HG02938 (cell line): ENCODE measurements around the gene ATP13A2.
"Not testable (repeated sequence)": the region's sequence is repeated elsewhere in the genome, so short reads cannot be mapped to it uniquely, and the experiment has no call there.

Experiments used
- ATAC-seq: cut with Tn5 transposase; IDR thresholded peaks from one replicate; pipeline ENCODE4 v1.9.1; 2021; ENCODE audit warnings: mild to moderate bottlenecking, moderate library complexity; ENCODE audit not compliant: unreplicated experiment

Gene ATP13A2

DNA sequence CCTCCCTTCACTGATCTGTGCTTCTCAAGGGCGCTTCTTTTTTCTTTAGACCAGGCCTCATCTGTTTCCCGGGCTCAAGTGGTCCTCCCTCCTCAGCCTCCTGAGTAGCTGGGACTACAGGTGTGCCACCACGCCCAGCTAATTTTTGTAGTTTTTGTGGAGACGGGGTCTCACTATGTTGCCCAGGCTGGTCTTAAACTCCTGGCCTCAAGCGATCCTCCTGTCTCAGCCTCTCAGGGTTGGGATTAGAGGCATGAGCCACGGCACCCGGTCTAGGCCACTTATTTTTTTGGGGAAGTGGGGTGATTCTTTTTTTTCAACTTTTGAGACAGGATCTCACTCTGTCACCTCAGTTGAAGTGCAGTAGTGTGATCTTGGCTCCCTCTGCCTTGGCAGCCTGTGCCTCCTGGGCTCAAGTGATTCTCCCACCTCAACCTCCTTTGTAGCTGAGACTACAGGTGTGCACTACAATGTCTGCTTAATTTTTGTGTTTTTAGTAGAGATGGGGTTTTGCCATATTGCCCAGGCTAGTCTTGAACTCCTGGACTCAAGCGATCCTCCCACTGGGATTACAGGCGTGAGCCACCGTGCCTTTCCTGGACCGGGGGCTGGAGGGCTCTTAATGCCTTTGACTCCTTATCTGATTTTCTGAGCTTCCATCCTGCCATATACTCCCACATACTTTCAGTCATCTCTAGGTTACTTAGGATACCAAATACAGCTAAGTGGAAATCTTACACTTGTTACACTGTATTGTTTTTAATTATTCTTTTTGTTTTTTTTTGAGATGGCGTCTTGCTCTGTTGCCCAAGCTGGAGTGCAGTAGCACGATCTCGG, 50.2 kb downstream of the ATP13A2 start:
- ATAC-seq = no peak

DNA sequence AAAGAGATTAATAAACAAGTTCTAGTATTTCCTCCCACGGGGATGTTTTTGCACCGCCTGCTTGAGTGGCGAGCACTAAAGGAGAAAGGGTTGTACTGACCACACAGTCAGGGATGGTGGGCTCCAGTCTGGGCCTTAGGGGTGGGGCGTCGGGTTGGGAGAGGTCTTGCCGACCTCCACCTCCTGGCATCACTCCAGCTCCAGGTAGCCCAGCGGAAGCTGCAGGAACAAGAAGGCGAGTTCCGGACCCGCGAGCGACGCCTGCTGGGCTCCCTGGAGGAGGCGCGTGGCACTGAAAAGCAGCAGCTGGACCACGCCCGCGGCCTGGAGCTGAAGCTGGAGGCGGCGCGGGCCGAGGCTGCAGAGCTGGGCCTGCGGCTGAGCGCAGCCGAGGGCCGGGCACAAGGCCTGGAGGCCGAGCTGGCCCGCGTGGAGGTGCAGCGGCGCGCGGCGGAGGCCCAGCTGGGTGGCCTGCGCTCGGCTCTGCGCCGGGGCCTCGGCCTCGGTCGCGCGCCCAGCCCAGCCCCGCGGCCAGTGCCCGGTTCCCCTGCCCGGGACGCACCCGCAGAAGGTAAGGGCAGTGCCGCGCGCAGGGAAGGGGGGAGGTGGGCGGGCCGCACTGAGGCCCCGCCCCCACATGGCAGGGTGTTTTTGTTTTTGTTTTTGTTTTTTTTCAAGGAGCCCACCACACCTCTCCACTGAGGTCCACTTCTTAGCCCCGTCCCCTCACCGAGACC, 51.0 kb downstream of the ATP13A2 start:
- ATAC-seq = no peak

GRCh38 chr1:16958475-16958874, 53.3 kb downstream of the ATP13A2 start:
- no peak for ATAC-seq

DNA sequence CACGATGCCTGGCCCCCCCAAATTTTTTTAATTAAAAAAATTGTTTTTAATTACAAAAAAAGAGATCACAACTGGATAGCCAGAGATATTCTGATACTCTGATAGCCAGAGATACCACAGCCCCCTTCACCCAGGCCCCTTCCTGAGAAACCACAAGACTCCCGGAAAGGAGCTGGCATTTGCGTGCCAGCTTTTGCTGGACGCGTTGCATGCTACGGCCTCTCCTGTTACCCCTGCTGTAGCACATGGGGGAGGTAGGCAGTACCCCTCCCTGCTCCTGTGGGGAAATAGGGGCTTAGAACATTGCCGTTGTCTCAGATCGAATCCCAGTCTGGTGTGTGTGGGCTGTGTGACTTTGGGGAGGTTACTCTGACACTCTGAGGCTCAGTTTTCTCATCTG, 54.0 kb downstream of the ATP13A2 start:
- ATAC-seq = no peak

GRCh38 chr1:16956775-16957174, 55.0 kb downstream of the ATP13A2 start:
- ATAC-seq = no peak

DNA sequence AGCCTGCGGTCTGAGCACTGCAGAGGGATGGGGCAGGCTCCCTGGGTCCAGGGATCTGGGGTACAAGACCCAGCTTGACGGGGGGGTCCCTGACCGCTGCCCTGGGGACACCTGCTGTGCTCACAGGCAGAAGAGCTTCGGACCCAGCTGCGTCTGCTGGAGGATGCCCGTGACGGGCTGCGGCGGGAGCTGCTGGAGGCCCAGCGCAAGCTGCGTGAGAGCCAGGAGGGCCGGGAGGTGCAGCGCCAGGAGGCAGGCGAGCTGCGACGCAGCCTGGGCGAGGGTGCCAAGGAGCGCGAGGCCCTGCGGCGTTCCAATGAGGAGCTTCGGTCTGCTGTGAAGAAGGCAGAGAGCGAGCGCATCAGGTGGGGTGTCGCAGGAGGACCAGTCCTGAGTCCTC, 56.5 kb downstream of the ATP13A2 start:
- no peak for ATAC-seq

DNA sequence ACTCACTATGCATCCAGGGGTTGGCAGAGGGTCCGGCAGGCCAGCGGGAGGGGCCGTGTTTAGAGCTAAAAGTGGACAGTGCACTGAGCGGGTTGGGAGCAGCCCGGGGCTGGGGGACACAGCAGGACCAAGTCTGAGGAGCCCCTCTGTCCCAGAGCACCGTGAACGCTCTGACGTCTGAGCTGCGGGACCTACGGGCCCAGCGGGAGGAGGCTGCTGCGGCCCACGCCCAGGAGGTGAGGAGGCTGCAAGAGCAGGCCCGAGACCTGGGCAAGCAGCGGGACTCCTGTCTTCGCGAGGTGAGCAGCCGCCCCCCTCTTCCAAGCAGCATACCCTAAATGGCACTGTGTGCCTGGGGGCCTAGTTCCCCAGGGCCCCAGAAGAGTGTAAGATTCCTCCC, 57.1 kb downstream of the ATP13A2 start:
- ATAC-seq = no peak

GRCh38 chr1:16952376-16952775, 59.4 kb downstream of the ATP13A2 start:
- not testable (repeated sequence) for ATAC-seq

DNA sequence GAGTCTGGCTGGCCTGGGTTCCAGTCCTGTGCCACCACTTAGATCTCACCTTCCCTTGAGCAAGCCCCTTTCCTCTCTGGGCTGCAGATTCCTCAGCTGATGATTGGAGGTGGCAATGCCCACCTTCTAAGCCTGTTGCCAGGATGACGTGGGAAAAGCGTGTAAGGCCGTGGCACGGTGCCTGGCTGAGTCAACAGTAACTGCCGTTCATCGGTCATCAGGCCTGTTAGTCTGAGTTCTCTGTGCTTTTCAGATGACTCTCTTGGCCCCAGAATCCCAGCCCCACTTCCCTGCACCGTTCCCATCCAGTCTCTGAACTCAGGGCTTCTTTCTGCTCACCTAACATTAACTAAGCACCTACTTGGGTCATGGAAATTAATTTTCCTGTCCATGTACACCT, 62.7 kb downstream of the ATP13A2 start:
- not testable (repeated sequence) for ATAC-seq

- ATAC-seq = not testable (repeated sequence)
Measured at GRCh38 chr1:16948282-16948891, 63.3 kb downstream of the ATP13A2 start.

GRCh38 chr1:16946646-16947045, 65.1 kb downstream of the ATP13A2 start:
- no peak for ATAC-seq

GRCh38 chr1:16946185-16946584, 65.5 kb downstream of the ATP13A2 start:
- ATAC-seq = not testable (repeated sequence)

GRCh38 chr1:16945512-16945911, 66.2 kb downstream of the ATP13A2 start:
- ATAC-seq = not testable (repeated sequence)

DNA sequence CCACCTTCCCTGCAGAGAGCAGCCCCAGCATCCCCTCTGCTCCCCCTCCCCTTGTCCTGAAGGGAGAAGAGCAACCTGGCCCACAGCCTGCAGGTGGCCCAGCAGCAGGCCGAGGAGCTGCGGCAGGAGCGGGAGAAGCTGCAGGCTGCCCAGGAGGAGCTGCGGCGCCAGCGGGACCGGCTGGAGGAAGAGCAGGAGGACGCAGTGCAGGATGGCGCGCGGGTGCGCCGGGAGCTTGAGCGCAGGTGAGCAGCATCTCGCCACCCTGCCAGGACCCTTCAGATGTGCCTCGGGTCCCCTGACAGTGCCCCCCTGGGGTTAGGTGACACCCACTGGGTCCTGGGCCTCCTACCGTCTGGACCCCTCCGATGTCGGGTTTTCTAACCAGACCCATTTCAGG, 67.7 kb downstream of the ATP13A2 start:
- no peak for ATAC-seq

DNA sequence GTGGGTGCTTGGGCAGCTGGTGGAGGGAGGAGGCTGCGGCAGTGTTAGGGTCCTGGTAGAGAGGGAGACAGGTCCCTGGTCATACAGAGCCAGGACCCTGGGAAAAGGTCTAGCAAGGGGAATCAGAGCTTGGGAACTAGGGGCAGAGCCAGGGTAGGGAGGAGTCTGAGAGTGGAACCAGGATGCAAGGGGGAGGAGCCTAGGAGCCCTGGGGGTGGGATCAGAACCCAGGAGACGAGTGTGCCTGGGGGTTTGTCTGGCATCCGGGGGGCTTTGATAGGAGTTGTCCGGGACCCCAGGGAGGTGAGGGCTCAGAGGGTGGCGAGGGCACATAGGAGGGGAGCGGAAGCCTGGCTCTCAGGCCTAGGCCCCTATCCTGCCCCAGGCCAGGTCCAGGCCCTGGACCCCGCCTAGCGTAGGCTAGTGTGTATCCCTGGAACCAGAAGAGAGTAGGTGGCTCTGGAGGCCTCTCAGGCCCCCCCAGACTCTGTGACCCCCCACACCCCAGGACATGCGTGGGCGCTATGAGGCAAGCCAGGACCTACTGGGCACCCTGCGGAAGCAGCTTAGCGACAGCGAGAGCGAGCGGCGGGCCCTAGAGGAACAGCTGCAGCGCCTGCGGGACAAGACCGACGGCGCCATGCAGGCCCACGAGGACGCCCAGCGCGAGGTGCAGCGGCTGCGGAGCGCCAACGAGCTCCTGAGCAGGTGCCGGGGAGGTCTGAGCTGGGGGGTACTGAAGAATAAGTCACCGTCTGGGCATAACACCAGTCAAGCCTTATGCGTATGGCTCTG, 72.1 kb downstream of the ATP13A2 start:
- ATAC-seq = not testable (repeated sequence)

DNA sequence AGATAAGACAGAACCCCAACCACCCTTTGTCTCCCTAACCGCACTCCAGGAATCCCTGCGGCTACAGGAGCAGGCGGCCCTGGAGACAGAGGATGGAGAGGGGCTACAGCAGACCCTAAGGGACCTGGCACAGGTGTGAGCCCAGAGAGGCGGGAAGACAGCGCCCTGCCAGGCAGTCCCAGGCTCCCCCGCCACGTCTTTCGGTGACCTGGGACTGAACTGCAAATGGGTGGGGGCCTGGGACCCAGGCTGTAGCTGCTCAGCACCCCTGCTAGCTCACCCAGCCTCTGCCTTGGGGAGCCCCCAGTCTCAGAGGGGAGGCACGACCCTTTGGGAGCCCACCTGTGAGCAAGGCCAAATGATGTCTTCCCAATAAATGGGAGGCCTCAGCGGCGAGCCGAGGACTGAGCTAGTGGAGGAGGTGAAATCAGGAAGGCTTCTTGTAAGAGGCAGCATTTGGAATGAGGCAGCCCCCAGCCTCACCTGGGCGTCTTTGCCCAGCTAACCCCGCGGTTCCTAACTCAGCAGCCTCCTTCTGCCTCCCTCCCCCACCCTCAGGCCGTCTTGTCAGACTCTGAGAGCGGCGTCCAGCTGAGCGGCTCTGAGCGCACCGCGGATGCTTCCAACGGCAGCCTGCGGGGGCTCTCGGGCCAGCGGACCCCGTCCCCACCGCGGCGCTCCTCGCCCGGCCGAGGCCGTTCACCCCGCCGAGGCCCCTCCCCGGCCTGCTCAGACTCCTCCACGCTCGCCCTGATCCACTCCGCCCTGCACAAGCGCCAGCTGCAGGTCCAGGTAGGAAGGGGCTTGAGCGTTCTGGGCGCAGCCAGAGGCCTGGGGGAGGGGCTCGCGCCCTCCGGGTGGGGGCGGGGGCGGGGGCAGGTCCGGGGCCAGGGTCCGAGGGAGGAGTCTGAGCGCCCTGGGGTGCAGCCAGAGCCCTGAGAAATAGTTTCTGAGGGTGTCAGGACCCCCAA, 73.1 kb downstream of the ATP13A2 start:
- no peak for ATAC-seq

GRCh38 chr1:16936580-16936979, 75.1 kb downstream of the ATP13A2 start:
- not testable (repeated sequence) for ATAC-seq
